ENCODE measurements around the gene BCCIP.

BCCIP gene

GRCh38 chr10:125846894-125847293 lies 23.5 kb downstream of the BCCIP start:
- DNase-seq: no peak

- DNase-seq: no peak
Observed at GRCh38 chr10:125848371-125848770, 25.0 kb downstream of the BCCIP start.

GRCh38 chr10:125848857-125849256 lies 25.5 kb downstream of the BCCIP start:
- no peak for DNase-seq

GRCh38 chr10:125849448-125849847 lies 26.1 kb downstream of the BCCIP start:
- DNase-seq: no peak

- no peak for DNase-seq
Observed at GRCh38 chr10:125850766-125851731, 27.7 kb downstream of the BCCIP start.

GRCh38 chr10:125852487-125852886 lies 29.1 kb downstream of the BCCIP start:
- no peak for DNase-seq

DNA sequence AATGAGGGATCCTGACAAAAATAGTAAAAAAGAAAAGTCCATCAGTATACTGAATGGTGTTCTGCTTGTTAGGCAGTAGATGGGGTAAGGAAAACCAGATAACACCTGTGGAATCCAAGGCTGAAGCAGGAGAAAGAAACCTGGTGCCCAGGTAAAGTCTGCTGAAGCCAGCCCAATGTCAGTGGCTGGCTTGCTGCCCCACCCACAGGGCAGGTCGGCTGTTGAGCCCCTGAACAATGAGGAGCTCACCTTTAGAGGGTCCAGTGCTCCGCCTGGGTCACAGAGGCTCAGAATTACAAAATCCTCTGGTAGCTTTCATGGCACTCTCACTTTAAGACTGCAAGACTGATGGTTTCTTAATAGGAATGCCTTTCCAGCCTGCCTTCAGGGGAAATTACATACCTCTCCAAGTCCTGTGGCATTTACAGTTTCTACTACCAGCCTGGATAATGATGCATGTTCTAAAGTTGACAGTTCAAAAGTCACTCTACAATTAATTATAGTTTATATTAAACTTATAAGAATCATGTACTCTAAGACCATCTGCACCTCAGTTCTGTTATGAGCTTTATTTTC lies 33.9 kb downstream of the BCCIP start:
- no peak for DNase-seq

DNA sequence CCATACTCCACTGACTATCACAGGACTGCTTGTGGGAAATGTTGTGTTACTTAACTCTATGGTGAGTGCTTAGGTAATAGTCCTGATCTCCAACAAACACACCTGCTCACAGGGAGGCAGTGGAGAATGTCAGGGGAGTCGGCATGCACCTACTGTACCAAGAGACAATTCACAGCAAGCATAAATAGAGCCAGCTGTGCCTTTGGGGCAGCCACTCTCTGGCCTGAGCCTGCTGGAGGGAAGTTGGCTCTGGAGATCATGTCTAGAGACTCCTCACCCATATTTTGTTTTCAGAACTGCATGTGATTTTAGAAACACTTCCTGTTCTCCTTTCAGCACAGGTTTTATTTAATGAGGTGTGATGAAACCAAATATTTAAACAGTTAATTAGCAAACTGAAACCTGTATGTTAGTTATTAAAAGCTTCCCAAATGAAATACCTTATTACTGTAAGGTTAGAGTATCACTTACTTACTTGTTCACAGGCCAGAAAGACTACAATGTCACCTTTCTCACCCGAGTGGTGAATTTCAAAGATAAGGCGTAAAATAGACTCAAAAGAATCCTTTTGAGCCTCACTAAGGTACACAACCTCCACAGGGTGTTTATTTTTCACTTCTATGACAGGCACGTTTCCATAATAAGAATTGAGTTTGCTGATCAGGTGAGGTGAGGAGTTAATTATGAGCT lies 35.9 kb downstream of the BCCIP start:
- no peak for DNase-seq

DNA sequence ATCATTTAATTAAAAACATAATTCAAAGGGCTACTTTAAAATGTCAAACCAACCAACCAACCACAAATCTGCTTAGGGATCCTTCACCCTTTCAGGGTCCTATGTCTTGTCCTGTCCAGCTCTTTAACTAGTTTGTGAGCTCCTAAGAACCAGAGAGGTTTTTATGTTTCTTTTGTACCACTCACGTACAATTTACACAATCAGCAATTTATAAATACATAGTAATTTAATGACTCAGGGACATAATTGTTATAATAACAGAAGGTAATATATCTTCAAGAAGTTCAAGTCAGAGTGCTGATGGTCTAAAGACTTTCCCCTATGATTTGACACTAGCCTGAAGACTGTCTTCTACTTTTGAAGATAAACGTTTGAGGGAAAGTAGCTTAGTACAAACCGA lies 41.8 kb downstream of the BCCIP start:
- no peak for DNase-seq

DNA sequence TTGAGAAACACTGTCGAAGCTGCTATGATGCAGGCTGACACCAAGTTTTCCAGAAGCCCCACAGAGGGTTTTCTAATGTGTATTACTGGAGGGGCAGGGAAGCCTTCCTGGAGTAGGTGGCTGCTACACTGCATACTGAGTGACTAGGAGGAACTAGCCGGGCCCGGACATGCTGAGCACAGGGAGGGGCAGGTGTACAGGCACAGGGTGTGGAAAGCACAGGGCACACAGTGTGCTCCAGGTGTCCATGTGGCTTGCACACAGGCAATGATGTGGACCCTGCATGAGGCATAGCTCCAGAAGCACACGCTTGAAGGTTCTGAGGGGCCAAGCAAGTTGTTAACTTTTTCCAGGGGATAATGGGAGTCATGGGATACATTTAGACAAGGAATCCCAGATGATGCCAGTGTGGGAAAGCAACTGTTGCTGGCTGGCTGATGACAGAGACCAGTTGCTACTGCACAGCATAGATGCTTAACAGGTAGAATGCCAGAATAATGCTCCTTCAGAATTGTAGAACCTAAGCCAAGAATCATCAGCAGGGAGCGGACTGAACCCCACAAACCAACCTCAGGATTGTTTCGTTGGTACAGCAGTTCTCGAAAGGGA lies 43.2 kb downstream of the BCCIP start:
- no peak for DNase-seq

DNA sequence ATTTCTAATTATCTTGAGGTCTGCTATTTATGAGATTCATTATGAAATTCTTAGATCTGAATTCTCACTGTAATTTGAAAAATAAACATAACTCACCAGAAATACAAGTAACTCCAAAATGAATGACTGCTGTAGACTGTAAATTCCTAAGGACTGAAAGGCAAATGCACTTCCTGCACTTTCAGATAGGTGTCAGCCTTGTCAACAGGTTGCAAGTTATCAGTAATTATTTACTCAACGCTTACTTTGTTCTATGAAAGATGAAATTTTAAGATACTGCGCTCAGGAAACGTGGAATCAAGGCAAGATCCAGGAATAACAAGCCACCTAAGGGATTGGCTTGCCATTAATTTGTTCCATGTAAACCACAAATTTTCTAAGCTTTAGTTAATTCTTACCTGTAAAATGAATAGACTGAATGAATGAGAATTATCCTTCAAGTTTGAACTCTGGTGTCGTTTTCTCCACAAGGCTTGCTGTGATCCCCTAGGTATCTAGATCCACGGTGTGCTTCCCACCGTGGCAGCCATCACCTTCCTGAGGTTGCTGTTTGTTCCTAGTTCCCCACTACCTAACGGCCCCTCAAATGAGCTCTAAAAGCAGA lies 45.1 kb downstream of the BCCIP start:
- no peak for DNase-seq

DNA sequence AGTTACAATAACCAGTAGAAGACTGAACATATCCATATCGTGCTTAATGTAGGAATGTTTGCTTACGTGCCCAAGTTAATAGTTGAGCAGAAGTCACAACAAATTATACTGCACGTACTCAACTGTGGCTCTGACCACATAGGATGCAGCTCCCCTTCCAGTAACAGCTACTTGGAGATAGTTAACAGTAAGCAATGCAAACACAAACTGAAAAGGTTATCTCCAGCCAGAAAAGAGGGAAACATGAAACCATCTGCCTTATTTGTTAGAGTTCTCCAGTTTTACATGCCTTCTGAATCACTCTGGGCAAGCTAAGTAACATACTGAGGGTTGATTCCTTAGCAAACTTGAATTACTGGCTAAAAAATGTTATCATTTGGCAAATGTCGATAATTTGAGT lies 48.0 kb downstream of the BCCIP start:
- DNase-seq: no peak

DNA sequence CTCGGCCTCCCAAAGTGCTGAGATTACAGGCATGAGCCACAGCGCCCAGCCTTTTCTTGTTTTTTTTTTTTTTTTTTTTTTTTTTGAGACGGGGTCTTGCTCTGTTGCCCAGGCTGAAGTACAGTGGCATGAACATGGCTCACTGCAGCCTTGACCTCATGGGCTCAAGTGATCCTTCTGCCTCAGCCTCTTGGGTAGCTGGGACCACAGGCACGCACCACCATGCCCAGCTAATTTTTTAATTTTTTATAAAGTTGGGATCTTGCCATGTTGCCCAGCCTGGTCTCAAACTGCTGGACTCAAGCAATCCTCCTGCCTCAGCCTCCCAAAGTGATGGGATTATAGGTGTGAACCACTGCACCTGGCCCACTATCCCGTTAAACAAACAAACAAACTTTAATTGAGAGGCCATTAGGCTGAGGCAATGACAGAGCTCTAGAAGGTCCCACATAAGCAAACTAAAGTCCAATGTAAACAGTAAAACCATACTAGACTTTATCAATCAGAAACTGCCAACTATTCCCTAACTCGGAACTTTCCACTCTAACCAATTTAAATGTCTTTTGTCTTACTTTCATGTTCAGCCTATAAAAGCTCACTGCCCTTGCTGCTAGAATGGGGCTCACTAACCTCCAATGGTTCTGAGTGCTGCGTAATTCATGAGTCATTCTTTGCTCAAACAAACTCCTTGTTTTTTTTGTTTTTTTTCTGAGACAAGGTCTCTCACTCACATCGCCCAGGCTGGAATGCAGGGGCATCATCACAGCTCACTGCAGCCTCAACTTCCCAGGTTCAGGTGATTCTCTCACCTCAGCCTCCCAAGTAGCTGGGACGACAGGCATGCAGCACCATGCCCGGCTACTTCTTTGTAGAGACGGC lies 55.9 kb downstream of the BCCIP start:
- DNase-seq: no peak

DNA sequence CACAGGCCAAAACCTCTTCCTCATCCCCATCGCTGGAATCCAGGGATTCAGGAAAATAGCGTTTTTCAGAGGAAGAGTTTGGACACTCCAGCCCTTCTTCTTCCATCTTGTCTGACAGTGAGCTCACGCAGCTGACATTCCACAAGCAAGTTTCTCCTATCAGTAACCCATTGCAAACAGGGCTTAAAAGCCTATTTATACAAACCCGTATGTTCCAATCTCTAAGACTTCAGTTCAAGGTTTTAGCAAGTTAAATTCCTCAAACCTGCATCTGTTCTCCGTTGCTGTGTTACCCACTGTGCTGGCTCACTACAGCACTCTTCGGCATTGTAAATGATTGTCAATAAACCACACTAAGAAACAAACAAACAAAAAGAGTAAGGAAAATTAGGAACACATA lies 57.4 kb downstream of the BCCIP start:
- no peak for DNase-seq

DNA sequence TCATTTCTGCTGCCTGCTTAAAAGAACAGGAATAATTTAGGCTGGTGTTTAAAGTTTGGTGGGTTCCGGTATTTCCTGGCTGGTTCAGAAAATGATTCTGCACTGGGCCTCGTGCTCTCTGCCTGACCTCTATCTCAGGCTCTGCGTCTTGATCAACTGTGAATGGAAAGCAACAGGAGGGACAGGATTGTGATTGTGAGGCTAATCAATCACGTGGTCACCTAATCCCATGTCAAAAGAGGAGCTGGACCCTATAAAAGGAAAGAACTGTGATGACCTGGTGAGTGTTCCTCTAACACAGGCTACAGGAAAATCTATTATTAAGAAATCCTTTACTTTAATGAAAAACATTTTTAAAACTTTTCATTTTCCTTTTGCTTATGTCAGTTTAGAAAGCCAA lies 57.8 kb downstream of the BCCIP start, which contains the start of gene DHX32:
TSS of gene DHX32 (minus strand) at position 101 of the 400 bp plus-strand sequence. CDS start 468 bp downstream, outside the sequence.
- no peak for DNase-seq

DNA sequence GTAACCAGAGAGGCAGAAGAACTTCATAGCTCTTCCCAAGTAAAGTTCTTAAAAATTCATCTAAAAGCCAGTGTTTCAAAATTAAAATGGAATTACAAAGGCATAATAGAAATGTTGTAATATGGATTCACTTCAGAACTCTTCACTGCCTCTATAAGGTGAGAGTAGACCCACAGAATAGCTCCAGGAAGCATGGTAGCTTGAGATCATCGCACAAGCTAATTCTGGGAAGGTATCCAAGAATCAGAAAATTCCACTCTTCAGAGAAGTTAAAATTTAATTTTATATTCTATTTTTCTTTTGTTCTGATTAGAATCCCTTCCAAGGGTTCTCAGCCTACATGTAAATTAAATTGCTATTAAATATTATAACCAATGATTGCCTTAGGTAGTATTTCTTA lies 59.2 kb downstream of the BCCIP start:
- DNase-seq: no peak

- DNase-seq: no peak
Observed at GRCh38 chr10:125883211-125883610, 59.9 kb downstream of the BCCIP start.
